ENCODE results near the gene HDAC4. TPM values are rescaled to one million over a fixed set of nuclear protein-coding genes. Genes with fewer than 3 reads are reported as not detected.
A peak's percentile ranks its signal among the peaks of the same experiment; 100 is the strongest.

Gene HDAC4
- total and polyA plus RNA-seq, 9 of the 15 experiments (the other 6 are each of a cell fraction or from before 2014, with no cell fraction given) = 0.11 to 20.2 (median 4.0) TPM

DNA sequence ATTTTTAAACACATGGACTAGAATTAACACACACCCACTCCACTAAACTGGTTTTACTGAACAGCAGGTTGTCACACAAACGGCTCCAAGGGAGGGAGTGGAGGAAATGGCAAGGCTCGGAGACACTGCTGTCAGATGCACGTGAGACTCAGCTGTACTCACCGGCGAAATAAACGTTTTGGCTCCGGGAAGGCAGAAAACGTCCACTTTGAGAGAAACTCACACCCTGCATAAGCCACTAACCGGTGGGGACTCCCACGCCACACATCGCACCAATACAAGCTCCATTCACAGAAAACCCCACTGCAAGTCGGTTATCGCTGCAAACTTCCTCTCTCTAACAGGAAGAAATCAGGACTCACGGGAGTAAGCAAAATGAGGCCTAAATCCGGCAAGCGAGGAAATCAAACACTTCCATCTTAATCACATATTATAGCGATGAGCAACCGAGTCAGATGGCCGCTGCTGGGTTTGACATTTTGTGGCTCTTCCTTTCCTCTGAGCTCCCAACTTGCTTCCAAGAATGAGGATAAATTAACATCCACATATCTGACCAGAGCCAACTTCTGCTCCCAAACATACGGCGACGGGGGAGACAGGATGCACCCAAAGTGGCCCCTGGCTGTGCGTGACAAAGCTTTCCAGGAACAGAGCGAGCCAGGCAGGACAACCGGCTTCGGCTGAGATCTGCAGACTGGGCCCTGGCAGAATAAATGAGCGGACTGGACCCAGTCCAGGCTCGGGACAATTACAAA is 63.5 kb downstream of the HDAC4 start (continued):
- TF ChIP-seq EWSR1 (IDR thresholded peaks at IDR 0.05; ENCODE audit: borderline replicate concordance, low read depth, partially characterized antibody) (no peak), TBL1XR1 (IDR thresholded peaks at IDR 0.05; ENCODE audit: low read length in 2 of 2) (no peak), PRMT5 (CRISPR knock-in tag; IDR thresholded peaks at IDR 0.05) (no peak)

DNA sequence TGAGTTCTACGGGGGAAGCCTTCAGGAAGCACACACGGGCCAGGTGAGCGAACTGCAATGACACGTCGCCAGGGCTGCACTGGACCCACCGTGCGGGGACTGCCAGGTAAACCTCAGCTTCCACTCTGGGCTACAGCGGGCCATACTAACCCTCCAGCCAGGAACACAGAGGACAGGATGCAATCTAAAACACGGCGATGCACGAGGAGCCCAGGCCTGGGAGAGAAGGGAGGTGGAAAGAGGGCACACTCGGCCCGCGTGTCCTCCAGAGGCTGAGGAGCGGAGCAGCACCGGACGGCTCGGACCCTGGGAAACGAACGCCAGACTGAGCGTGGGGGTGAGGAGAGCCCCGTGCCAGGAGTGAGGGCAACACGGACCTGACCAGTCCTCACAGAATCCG is 69.3 kb downstream of the HDAC4 start:
- Histone ChIP-seq H3K4me2 (ENCODE audit: insufficient read depth, low read length) (no peak overlapping the region), H3K9me3 (replicated peaks; ENCODE audit: control insufficient read depth, insufficient read depth, low read depth, low read length) (no peaks in the 10 kb centered on the region), H4K20me1 (replicated peaks; ENCODE audit: control insufficient read depth, insufficient read depth, low read length) (0 out of 2 replicates have a peak, but pooled peaks cover 4% of the 10 kb centered on the region), H3K9me1 (ENCODE audit: control insufficient read depth, insufficient read depth, low read length) (no peaks in the 10 kb centered on the region), H3K79me2 (ENCODE audit: control insufficient read depth, insufficient read depth, low read length) (peaks cover 6% of the 10 kb centered on the region; the same call in 2 of the 3 replicates), H2AFZ (ENCODE audit: low read depth, low read length) (no peak overlapping the region), H3K27me3 (ENCODE audit: control insufficient read depth in 2 of 2, insufficient read depth in 2 of 2, low read length in 2 of 2) (no peaks in the 10 kb centered on the region), H3K27ac (ENCODE audit: extremely low read depth, low read depth, low read length) (no peak overlapping the region), H3K4me1 (replicated peaks in 1 of 2; ENCODE audit: control insufficient read depth in 2 of 2, insufficient read depth in 2 of 2, low read length in 2 of 2) (peaks cover 2 to 44% of the 10 kb centered on the region in 2 experiments; a peak in 3 of 5 replicates), H3K36me3 (ENCODE audit: control insufficient read depth, insufficient read depth, low read length) (no peaks in the 10 kb centered on the region), H3K9ac (ENCODE audit: insufficient read depth in 1 of 2, low read depth in 2 of 2, low read length in 2 of 2) (peak overlapping the region in 1 of 2 experiments; percentile 43; a peak in 2 of 4 replicates), H3K4me3 (no peak overlapping the region)
- ChIA-PET POLR2A (no interaction called here), CTCF (ENCODE audit: low intra/inter-chr PET ratio) (no interaction called here)
- FAIRE-seq (no peak), DNase-seq (ENCODE audit: extremely low read depth in 1 of 4, low spot score in 3 of 4) (no peak), ATAC-seq (no peak)
- intact Hi-C loops (cut with micrococcal nuclease) = no loop called here
- in situ Hi-C loops (cut with MboI) = no loop called here
- 93% methylated on average over 17 of the region's 24 CpGs for WGBS (ENCODE audit: insufficient coverage, low coverage, missing lambda C conversion rate)
- BruUV-seq (replicated peaks) = no TSS peak
- TF ChIP-seq ETV6 (IDR thresholded peaks at IDR 0.05; ENCODE audit: borderline replicate concordance in 1 of 2, low read depth in 2 of 2, low read length in 1 of 2) (no peak), ETV6 (CRISPR knock-in tag; IDR thresholded peaks at IDR 0.05; ENCODE audit: borderline replicate concordance) (no peak), NR4A1 (CRISPR knock-in tag; IDR thresholded peaks at IDR 0.05) (no peak), NR4A1 (tag; IDR thresholded peaks at IDR 0.05) (no peak), ZSCAN32 (CRISPR knock-in tag; IDR thresholded peaks at IDR 0.05) (no peak), ADNP (tag; IDR thresholded peaks at IDR 0.05) (no peak), ZNF146 (CRISPR knock-in tag; IDR thresholded peaks at IDR 0.05; ENCODE audit: unreplicated experiment) (no peak), CXXC5 (CRISPR knock-in tag; IDR thresholded peaks at IDR 0.05) (no peak), ZNF696 (CRISPR knock-in tag; conservative IDR thresholded peaks at IDR 0.05) (no peak), ZNF398 (CRISPR knock-in tag; IDR thresholded peaks at IDR 0.05) (no peak)
- TF ChIP-seq, protein P1, sequence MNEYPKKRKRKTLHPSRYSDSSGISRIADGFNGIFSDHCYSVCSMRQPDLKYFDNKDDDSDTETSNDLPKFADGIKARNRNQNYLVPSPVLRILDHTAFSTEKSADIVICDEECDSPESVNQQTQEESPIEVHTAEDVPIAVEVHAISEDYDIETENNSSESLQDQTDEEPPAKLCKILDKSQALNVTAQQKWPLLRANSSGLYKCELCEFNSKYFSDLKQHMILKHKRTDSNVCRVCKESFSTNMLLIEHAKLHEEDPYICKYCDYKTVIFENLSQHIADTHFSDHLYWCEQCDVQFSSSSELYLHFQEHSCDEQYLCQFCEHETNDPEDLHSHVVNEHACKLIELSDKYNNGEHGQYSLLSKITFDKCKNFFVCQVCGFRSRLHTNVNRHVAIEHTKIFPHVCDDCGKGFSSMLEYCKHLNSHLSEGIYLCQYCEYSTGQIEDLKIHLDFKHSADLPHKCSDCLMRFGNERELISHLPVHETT (CRISPR knock-in tag; conservative IDR thresholded peaks at IDR 0.05 in 1 of 2, IDR thresholded peaks at IDR 0.05 in 1 of 2) = no peak
